T-helper 1 cell (primary cell): Measurements from ENCODE around the gene PCDHGC3.

Experiments used
- DNase-seq, 5 donors: peaks; one replicate each; pipeline ENCODE4 v3.0.0-alpha.2; 2012 to 2020

PCDHGC3 gene

DNA sequence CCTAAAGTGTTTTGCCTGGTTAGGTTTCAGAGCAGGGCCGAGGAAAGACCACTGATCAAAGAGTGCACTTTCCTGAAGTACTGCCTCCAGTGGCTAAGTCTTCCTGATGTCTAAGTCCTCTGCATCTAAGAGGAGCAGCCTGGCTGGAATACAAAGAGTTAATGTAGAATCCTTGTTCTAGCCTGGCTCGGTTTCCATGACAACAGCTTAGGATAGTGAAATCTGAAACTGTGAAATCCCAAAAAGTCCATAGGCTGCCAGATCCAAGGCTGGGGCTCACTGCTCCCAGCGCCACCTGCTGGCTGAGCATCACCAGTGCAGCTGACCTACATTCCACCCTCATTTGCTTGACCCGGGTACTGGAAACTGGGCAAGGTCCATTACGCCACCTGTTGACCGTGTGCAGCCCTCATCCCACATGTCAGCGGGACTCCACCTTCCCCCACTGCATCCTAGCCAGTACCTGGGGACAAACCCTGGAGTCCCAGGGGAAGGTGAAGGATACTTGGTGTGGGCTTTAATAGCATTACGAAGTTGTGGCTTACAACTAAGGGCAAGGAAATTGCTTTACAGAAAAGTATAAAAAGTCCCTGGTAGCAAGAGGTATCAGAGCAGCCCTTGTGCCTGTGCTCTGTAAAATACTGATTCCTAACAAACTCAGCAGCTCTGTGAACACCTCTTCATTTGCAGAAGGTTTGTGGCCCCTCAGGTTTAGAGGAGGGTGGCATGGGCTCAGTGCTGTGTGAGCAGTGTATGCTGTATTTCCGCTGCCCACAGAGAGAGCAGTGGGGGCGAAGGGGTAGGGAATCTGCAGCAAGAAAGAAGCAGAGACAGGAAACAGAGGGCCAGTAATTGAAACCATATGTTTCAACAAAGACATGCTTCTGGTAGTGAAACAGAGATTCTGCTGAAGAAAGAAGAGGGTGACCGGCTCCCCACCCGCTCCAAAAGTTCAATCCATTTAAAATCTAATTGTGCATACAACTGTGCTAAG lies 49.1 kb downstream of the PCDHGC3 start:
- peak in 4 of 5 donors; percentile 26 to 48 (median 39) for DNase-seq

DNA sequence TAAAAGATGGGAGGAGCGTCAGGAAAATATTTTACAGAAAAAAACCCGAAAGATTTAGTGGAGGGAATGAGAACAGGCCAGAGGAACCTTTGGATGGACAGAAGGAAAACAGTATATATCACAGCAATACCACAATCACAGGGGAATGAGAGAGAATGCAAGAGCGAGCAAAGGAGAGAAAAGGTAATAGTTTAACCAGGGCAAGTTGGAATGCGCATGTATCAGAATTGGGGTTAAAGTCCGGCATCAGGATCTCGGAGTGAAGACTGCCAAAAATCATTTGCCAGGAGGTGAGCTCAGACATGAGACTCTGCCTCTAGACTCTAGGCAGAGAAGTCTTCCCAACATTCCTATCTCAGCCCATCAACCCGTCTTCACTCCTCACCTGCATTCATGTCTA lies 49.9 kb downstream of the PCDHGC3 start:
- DNase-seq, result no peak

DNA sequence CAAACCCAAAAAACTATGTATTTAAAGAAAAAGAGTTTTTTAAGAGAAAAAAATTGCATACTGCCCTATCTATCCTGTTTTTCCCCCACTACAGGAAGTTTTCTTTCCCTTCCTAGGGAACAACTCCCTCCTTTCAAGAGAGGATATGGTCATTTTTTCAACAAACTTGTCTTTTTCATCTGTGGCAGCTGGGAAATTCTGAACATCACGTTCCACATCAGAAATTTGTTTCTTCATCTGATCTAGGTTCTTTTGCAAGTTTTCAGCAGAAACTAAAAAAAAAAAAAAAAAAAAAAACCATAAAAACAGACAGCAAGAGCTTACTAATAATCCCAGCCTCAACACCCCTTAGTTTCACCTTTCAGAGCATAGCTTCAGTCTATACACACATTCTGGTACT lies 51.7 kb downstream of the PCDHGC3 start:
- DNase-seq, result no peak
